OCI-LY1 (cell line): ENCODE results near the gene CD109.

ENCODE experiments used
- H2AFZ ChIP-seq: fragments of 200-600 bp; sonication (generic), shearing (Covaris generic); 2 replicates; pipeline ENCODE4 v1.6.0; 2014; ENCODE audit warnings: antibody characterized with exemption, mild to moderate bottlenecking, low read length
- H3F3A ChIP-seq: fragments of 200-600 bp; sonication (generic), shearing (Covaris generic); 2 replicates; pipeline ENCODE4 v1.6.0; 2014; ENCODE audit warnings: mild to moderate bottlenecking, antibody characterized with exemption, low read length, moderate library complexity; ENCODE audit not compliant: insufficient read depth
- H3K27ac ChIP-seq: fragments of 200-600 bp; sonication (generic); 2 replicates; pipeline ENCODE4 v1.5.1; 2014; ENCODE audit warnings: low read length, mixed run types, mild to moderate bottlenecking, low read depth; ENCODE audit not compliant: poor library complexity, severe bottlenecking
- H3K27me3 ChIP-seq: fragments of 200-600 bp; sonication (generic); 2 replicates; pipeline ENCODE4 v1.6.0; 2014; ENCODE audit warnings: antibody characterized with exemption, mild to moderate bottlenecking, low read length, moderate library complexity; ENCODE audit not compliant: insufficient read depth
- H3K36me3 ChIP-seq: fragments of 200-600 bp; sonication (generic); 2 replicates; pipeline ENCODE4 v1.6.1; 2014; ENCODE audit warnings: mild to moderate bottlenecking, antibody characterized with exemption, low read length, moderate library complexity, mixed read lengths; ENCODE audit not compliant: insufficient read depth
- H3K4me1 ChIP-seq: fragments of 200-600 bp; sonication (generic); 2 replicates; pipeline ENCODE4 v1.5.1; 2014; ENCODE audit warnings: mild to moderate bottlenecking, low read length, moderate library complexity; ENCODE audit not compliant: insufficient read depth, severe bottlenecking
- H3K4me2 ChIP-seq: fragments of 200-600 bp; sonication (generic), shearing (Covaris generic); 2 replicates; pipeline ENCODE4 v1.6.1; 2014; ENCODE audit warnings: low read length
- H3K4me3 ChIP-seq: fragments of 200-600 bp; sonication (generic); 2 replicates; pipeline ENCODE4 v1.5.1; 2014; ENCODE audit warnings: low read length, low read depth, mild to moderate bottlenecking, mixed read lengths; ENCODE audit not compliant: poor library complexity, severe bottlenecking
- H3K79me2 ChIP-seq: fragments of 200-600 bp; shearing (Covaris generic); 2 replicates; pipeline ENCODE4 v1.6.1; 2016; ENCODE audit warnings: mixed run types, low read length, mixed read lengths; ENCODE audit not compliant: insufficient read depth
- H3K9ac ChIP-seq: fragments of 200-600 bp; sonication (generic), shearing (Covaris generic); 2 replicates; pipeline ENCODE4 v1.6.1; 2014; ENCODE audit warnings: mild to moderate bottlenecking, low read length, mixed read lengths
- H3K9me2 ChIP-seq: fragments of 200-600 bp; sonication (generic), shearing (Covaris generic); 2 replicates; pipeline ENCODE4 v1.6.1; 2014; ENCODE audit warnings: low read depth, mild to moderate bottlenecking, low read length, mixed read lengths
- H3K9me3 ChIP-seq: fragments of 200-600 bp; shearing (Covaris generic); 2 replicates; pipeline ENCODE4 v1.6.1; 2014; ENCODE audit warnings: low read length, mixed read lengths
- H4K20me1 ChIP-seq: fragments of 200-600 bp; sonication (generic), shearing (Covaris generic); 2 replicates; pipeline ENCODE4 v1.6.0; 2016; ENCODE audit warnings: mild to moderate bottlenecking, low read length; ENCODE audit not compliant: insufficient read depth
- CTCF ChIP-seq: fragments of 200-600 bp; sonication (generic), shearing (Covaris generic); IDR thresholded peaks from 2 replicates; pipeline ENCODE4 v1.5.1; 2017; ENCODE audit warnings: mild to moderate bottlenecking, antibody characterized with exemption, low read length, moderate library complexity, mixed read lengths
- EZH2 ChIP-seq: fragments of 200-600 bp; sonication (generic), shearing (Covaris generic); IDR thresholded peaks from 2 replicates; pipeline ENCODE4 v1.8.0; 2017; ENCODE audit warnings: borderline replicate concordance, mixed run types, mild to moderate bottlenecking, antibody characterized with exemption, low read length, moderate library complexity, mixed read lengths

CD109 gene

GRCh38 chr6:73796881-73797280 lies 100.9 kb downstream of the CD109 start:
- no peaks in the 10 kb centered on the region for H3K36me3 ChIP-seq
- H3K27ac ChIP-seq = no peak overlapping the region
- no peaks in the 10 kb centered on the region for H4K20me1 ChIP-seq
- no peak overlapping the region for H3K9ac ChIP-seq
- H3K4me1 ChIP-seq = no peaks in the 10 kb centered on the region
- H3K27me3 ChIP-seq = no peaks in the 10 kb centered on the region
- TF ChIP-seq CTCF (no peak), EZH2 (no peak)
- no peaks in the 10 kb centered on the region for H3F3A ChIP-seq
- H2AFZ ChIP-seq = no peak overlapping the region
- H3K4me2 ChIP-seq = no peak overlapping the region
- H3K4me3 ChIP-seq = no peak overlapping the region
- no peaks in the 10 kb centered on the region for H3K79me2 ChIP-seq
- H3K9me3 ChIP-seq = no peaks in the 10 kb centered on the region
- no peaks in the 10 kb centered on the region for H3K9me2 ChIP-seq

GRCh38 chr6:73797861-73798260 lies 101.9 kb downstream of the CD109 start:
- H3K4me2 ChIP-seq = no peak overlapping the region
- H3K79me2 ChIP-seq = no peaks in the 10 kb centered on the region
- no peaks in the 10 kb centered on the region for H3K4me1 ChIP-seq
- H3K27ac ChIP-seq = no peak overlapping the region
- H4K20me1 ChIP-seq = no peaks in the 10 kb centered on the region
- H3F3A ChIP-seq = no peaks in the 10 kb centered on the region
- no peaks in the 10 kb centered on the region for H3K36me3 ChIP-seq
- no peaks in the 10 kb centered on the region for H3K9me2 ChIP-seq
- H3K4me3 ChIP-seq = no peak overlapping the region
- no peaks in the 10 kb centered on the region for H3K9me3 ChIP-seq
- H2AFZ ChIP-seq = no peak overlapping the region
- H3K9ac ChIP-seq = no peak overlapping the region
- no peaks in the 10 kb centered on the region for H3K27me3 ChIP-seq
- TF ChIP-seq EZH2 (no peak), CTCF (no peak)

- H3K79me2 ChIP-seq = no peaks in the 10 kb centered on the region
- no peaks in the 10 kb centered on the region for H3K27me3 ChIP-seq
- H3K9ac ChIP-seq = no peak overlapping the region
- TF ChIP-seq CTCF (no peak), EZH2 (no peak)
- H3K9me2 ChIP-seq = no peaks in the 10 kb centered on the region
- H3K27ac ChIP-seq = no peak overlapping the region
- H3F3A ChIP-seq = no peaks in the 10 kb centered on the region
- no peak overlapping the region for H3K4me2 ChIP-seq
- no peaks in the 10 kb centered on the region for H3K4me1 ChIP-seq
- no peaks in the 10 kb centered on the region for H3K36me3 ChIP-seq
- no peaks in the 10 kb centered on the region for H3K9me3 ChIP-seq
- H4K20me1 ChIP-seq = no peaks in the 10 kb centered on the region
- no peak overlapping the region for H3K4me3 ChIP-seq
- H2AFZ ChIP-seq = no peak overlapping the region
Observed at GRCh38 chr6:73798592-73798991, 102.6 kb downstream of the CD109 start.
